ENCODE measurements around the gene GATD1. TPM values are rescaled to one million over a fixed set of nuclear protein-coding genes. Genes with fewer than 3 reads are reported as not detected.

GATD1 gene
- polyA plus RNA-seq, 1 experiment, result 37.9 TPM

DNA sequence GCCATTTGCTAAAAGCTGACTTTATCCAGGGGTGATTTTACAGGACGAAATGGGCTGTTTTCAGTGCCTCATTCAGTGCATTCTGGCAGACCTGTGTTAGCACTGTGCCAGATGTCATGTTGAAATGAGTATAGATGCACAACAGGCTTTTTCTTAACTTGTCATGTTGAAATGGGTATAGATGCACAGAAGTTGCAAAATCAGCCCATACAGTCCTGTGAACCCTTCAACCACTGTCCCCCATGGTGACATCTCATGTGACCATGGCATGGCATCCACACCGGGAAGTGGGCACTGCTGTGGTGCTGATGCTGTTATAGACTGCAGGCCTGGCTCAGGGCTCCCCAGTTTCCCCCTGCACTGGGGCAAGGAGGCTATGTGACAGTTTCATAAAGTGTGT is 27.6 kb downstream of the GATD1 start:
- TF ChIP-seq, protein P1, sequence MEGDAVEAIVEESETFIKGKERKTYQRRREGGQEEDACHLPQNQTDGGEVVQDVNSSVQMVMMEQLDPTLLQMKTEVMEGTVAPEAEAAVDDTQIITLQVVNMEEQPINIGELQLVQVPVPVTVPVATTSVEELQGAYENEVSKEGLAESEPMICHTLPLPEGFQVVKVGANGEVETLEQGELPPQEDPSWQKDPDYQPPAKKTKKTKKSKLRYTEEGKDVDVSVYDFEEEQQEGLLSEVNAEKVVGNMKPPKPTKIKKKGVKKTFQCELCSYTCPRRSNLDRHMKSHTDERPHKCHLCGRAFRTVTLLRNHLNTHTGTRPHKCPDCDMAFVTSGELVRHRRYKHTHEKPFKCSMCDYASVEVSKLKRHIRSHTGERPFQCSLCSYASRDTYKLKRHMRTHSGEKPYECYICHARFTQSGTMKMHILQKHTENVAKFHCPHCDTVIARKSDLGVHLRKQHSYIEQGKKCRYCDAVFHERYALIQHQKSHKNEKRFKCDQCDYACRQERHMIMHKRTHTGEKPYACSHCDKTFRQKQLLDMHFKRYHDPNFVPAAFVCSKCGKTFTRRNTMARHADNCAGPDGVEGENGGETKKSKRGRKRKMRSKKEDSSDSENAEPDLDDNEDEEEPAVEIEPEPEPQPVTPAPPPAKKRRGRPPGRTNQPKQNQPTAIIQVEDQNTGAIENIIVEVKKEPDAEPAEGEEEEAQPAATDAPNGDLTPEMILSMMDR (IDR thresholded peaks at IDR 0.05; ENCODE audit: insufficient read depth, low read depth, low read length), result no peak
- Histone ChIP-seq H3K4me3 (ENCODE audit: low read depth, low read length) (no peak overlapping the region), H3K36me3 (ENCODE audit: control insufficient read depth, insufficient read depth, low read length) (peaks cover 3% of the 10 kb centered on the region; the same call in 1 of the 2 replicates), H3K27me3 (ENCODE audit: control insufficient read depth, insufficient read depth, low read length) (no peaks in the 10 kb centered on the region)
- no peak for DNase-seq (ENCODE audit: low read depth)
- POLR2A ChIA-PET, result interaction anchor here (0.7 kb wide), 1 partner anchor 241 kb away, joined by 17 read pairs; no protein-coding TSS in a partner anchor
- CTCF ChIA-PET, result interaction anchor here (0.8 to 4.4 kb wide), 2 partner anchors 22 to 26 kb away, joined by 3 to 20 read pairs; no protein-coding TSS in a partner anchor

DNA sequence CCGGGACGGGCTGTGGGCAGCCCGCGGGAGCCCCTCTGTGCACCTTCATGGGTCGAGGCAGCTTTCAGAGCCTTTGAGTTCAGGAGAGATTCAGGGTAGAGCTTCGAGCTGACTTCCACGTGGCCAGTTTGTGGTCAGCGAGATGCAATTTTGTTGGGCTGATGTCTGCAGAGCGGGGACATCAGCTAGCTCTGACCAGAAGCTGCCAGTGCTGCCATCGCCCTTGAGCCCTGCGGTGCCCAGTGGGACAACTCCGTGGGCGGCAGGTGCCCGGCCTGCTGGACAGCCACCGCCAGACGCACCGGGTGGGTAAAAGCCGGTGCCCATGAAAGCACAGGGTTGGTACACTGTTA is 29.3 kb downstream of the GATD1 start:
- TF ChIP-seq, protein P1 (IDR thresholded peaks at IDR 0.05; ENCODE audit: insufficient read depth, low read depth, low read length), result no peak
- CTCF ChIA-PET, result interaction anchor here (1.4 to 4.4 kb wide), 6 partner anchors 10 to 25 kb away, joined by 3 to 20 read pairs (median 10); no protein-coding TSS in a partner anchor
- POLR2A ChIA-PET, result no interaction called here
- Histone ChIP-seq H3K27me3 (ENCODE audit: control insufficient read depth, insufficient read depth, low read length) (no peaks in the 10 kb centered on the region), H3K36me3 (ENCODE audit: control insufficient read depth, insufficient read depth, low read length) (peaks cover 3% of the 10 kb centered on the region; the same call in 1 of the 2 replicates), H3K4me3 (ENCODE audit: low read depth, low read length) (peak overlapping the region; percentile 93)
- no peak for DNase-seq (ENCODE audit: low read depth)

DNA sequence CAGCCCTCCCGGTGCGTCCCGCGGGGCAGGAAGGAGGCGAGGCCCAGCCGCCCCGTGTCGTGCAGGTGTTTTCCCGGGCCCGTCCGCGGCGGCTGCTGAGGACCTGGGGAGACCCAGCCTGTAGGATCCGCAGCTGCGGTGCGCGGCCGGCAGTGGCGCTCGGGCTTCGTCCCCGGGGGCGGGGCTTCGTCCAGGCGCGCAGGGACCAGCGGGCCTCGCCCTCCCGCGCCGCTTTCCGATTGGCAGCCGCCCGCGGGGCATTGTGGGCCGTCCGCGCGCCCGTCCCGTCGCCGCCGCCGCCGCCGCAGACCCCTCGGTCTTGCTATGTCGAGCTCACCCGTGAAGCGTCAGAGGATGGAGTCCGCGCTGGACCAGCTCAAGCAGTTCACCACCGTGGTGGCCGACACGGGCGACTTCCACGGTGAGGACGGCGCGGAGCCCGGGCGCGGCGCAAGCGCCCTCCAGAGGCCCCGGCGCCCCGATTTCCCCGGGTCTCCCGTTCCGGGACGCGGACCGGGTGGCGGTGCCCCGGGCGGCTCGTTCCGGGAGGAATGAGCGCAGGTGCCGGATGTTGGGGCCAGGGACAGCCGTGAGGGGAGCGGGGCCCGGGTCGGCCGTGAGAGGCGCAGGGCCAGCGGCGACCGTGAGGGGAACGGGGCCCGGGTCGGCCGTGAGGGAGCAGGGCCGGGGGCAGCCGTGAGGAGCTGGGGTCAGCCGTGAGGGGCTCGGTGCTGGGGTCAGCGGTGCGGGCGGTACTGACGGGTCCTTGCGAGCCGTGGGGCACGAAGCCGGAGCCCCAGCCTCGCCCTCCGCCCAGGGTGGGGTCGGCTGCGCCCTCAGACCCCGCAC is 29.9 kb downstream of the GATD1 start, which contains the start of gene TALDO1:
Gene TALDO1, plus strand, starts transcription at position 307 of the 849 bp plus-strand sequence. Its CDS starts 18 bp downstream, at position 325.
- POLR2A ChIA-PET, result no interaction called here
- peak within 1 kb of the TSS; percentile 93 for H3K4me3 ChIP-seq (ENCODE audit: low read depth, low read length)

DNA sequence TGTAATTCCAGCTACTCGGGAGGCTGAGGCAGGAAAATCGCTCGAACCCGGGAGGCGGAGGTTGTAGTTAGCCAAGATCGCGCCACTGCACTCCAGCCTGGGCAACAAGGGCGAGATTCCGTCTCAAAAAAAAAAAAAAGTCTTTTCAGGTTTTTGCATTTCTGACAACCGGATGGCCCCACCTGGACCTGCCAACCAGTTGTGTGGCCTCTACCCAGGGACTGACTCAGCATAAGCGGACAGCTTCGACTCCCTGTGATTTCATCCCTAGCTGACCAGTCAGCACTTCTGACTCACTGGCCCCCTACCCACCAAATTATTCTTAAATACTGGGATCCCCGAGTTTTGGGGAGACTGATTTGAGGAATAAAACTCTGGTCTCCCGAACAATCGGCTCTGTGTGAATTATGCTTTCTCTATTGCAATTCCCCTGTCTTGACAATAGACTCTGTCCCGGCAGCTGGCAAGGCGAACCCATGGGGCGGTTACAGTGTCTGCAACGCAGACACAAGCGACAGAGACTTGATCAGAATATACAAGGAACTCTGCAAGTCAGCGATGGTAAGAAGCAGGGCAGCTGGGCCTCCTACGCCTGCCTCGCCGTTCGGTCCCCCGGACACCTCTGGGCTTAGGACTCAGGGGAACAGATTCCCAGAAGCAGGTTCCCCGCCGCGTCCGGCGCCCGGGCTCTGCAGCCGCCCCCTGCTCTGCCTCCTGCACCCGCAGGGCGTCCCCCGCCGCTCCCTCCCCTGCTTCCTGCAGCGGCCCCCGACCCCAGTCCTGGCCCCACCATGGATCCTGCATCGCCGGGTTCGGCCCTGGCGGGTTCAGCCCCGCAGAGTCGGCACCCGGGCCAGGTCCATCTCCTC is 30.8 kb downstream of the GATD1 start:
- H3K36me3 ChIP-seq (ENCODE audit: control insufficient read depth, insufficient read depth, low read length), result no peaks in the 10 kb centered on the region
- peak overlapping the region; percentile 93 for H3K4me3 ChIP-seq (ENCODE audit: low read depth, low read length)
- POLR2A ChIA-PET, result interaction anchor here (0.7 kb wide), 1 partner anchor 64 kb away, joined by 4 read pairs; no protein-coding TSS in a partner anchor
- H3K27me3 ChIP-seq (ENCODE audit: control insufficient read depth, insufficient read depth, low read length), result no peaks in the 10 kb centered on the region
- no peak for DNase-seq (ENCODE audit: low read depth)
- TF ChIP-seq, protein P1 (IDR thresholded peaks at IDR 0.05; ENCODE audit: insufficient read depth, low read depth, low read length), result no peak; the same call in 1 of the 2 replicates
- CTCF ChIA-PET, result interaction anchor here (0.6 to 4.4 kb wide), 12 partner anchors 9 to 192 kb away, joined by 3 to 20 read pairs (median 4); no protein-coding TSS in a partner anchor

More for the DNA sequence above, 29.9 kb downstream of the GATD1 start, which contains the start of gene TALDO1:
- TF ChIP-seq, protein P1 (IDR thresholded peaks at IDR 0.05; ENCODE audit: insufficient read depth, low read depth, low read length), result 0 out of 2 replicates have a peak, but pooled peaks have one; percentile 8
- Histone ChIP-seq H3K27me3 (ENCODE audit: control insufficient read depth, insufficient read depth, low read length) (no peaks in the 10 kb centered on the region), H3K36me3 (ENCODE audit: control insufficient read depth, insufficient read depth, low read length) (peaks cover 2% of the 10 kb centered on the region; the same call in 1 of the 2 replicates)
- CTCF ChIA-PET, result interaction anchor here (1.0 to 4.4 kb wide), 10 partner anchors 10 to 192 kb away, joined by 3 to 20 read pairs (median 5); no protein-coding TSS in a partner anchor
- DNase-seq (ENCODE audit: low read depth), result peak; percentile 30

All from BJ (cell line).